ENCODE results near the gene PTPRT.
"Not testable (repeated sequence)": the region's sequence is repeated elsewhere in the genome, so short reads cannot be mapped to it uniquely, and the experiment has no call there.

Gene PTPRT

DNA sequence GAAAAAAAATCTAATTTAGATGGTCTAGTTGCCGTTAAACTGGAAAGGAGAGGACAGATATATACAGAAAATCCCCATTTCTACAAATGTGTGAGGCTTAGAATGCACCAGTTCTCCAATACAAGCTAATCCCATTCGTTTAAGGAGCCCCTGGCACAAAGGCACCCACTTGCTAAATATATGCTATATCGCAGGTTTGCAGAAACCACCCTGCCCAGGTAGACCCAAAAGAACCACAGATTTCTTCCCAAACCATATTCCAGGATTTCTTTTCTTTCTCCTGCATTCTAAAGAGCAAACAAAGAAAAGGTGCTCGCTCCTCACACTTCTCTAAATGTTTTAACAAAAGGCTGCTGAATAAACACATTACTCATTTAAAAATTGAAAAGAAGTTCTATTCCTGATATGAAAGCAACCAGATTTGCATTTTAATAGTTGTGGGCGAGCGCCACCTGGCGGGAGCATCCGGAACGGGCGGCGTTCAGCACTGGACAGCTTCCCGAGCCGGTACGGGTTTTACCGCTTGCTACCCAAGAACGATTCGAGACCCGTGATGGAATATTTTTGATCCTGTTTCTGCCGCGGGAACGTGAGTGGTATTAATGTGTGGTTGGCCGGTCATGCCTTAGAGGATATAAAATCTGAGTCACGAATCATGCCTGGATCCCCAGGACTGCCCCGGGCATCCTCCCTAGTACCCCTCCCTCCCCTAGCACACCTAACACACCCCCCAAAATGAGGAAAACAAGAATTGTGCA, 2.1 kb downstream of the PTPRT start:
- no peak for DNase-seq (ENCODE audit: low read depth in 2 of 2)

DNA sequence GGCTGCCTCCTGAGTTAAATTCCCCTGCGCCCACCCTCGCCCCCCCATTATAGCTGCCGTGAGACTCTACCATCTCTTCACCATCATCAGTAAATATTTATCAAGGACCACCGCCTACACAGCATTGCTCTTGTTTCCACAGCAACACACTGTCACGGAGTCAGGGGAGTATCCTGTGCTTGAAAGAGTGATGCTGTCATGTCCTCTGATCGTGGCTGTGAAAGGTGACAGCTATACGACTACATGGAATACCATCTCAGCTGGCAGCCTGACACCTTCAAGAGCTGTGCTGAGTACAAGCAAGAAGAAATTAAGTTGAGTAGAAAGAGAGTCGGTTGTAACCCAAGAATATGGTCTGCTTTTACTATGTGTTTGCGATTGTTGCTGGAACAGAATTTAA, 3.4 kb downstream of the PTPRT start:
- DNase-seq (ENCODE audit: low read depth in 2 of 2): no peak

DNA sequence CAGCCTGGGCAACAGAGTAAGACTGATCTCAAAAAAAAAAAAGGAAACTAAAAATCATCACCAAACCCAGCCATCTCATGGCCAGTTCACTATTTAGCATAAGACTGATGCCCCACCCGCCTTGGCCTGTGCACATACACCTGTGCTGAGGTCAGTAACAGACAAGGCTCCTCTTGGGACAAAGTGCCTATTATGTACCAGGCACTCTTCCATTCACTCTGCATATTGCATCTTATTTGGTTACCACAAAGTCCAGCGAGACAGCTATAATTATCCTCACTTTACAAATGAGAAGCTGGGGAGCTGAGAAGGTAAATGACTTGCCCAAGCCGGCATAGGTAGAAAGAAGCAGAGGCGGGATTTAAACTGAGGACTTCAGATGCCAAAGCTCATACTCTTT, 3.8 kb downstream of the PTPRT start:
- DNase-seq (ENCODE audit: low read depth in 2 of 2): no peak

DNA sequence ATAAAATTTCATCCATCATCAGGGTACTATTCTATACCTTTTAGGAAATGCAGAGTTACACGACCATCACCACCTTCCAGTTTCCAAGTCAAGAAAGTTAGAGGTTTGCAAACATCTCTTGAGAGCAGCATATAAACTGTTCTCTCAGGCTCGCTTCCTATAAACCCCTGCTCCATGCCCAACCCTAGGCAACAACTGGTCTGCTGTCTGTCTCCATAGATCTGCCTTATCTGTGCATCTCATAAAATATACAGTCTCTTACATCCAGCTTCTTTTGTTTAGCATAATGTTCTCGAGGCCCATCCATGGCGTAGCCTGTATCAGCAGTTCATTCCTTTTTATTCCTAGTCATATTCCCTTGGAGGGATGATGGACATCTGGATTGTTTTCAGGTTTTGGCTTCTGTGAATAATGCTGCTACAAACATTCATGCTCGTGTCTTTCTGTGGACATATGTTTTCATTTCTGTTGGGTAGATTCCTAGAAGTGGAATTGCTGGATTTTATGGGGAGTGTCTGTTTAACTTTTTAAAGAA, 6.1 kb downstream of the PTPRT start:
- DNase-seq (ENCODE audit: low read depth in 2 of 2): no peak

DNA sequence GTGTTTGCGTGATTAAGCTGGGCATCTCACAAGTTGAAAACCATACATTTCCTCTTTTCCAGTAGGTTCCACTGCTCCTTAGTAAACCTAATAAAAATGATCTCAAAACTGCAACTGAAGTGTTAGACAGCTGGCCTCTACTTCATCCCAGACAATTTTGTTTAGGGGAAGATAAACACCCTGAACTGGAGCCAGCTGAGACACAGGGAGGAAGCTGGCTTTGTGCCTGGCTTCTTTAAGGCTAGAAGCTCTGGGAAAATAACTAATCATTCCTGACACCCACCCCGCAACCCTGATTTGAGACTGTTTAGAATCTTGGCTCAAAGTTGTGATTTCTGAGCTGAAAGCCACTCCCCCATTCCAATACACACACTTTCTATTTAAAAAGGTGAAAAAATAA, 11.6 kb downstream of the PTPRT start:
- DNase-seq (ENCODE audit: low read depth in 2 of 2): no peak

DNA sequence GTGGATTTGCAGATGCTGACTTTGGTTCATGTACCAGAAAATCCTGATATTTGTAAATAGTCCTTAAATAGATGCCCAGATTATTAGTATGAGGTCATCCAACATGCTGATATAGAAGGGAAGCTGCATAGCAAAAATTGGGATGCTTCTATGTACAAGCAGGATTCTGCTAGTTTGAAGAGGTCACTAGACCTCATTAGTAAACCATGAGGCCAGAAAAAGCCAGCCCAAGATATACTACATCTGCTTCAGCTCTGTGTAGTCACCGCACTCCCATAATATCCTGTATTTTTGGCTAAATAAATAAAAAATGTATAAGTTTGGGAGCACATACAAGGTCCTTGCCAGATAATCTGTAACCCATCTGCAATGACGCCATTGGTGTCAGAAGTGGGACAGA, 13.0 kb downstream of the PTPRT start:
- DNase-seq (ENCODE audit: low read depth in 2 of 2): no peak

DNA sequence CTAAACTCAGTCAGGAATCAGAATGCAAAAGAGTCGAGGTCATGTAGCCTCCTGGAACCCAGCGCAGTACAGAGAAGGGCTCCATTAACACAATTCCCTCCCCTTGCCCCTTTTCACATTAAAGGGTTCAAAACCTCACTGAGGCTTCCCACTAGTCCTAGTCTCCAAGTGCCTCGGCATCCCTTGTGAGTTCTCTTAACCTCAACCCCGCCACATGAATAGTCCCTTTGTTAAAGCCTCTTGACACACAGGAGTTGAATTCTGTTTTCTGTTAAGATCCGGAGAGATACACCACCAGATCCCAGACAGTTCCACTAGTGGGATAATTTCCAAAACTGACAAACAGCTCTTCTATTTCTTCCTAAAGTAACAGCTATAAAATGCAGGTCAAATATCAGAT, 17.8 kb downstream of the PTPRT start:
- DNase-seq (ENCODE audit: low read depth in 2 of 2): no peak

DNA sequence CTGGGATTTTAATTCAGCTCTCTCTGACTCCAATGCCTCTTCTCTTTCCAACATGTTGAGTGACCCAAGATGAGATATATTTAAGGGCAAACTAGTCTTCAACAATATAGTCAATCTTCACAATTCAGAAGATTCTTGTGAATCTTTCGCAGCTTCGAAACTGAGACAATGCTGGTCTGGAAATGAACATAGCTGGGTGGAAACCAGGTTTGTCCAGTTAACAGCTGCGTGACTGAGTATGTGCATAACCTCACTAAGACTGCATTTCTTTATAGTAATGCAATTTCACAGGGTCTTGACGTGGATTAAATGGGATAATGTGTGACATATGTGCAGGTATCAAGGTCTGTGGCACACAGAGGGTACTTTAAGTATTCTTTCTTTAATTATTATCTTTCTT, 18.9 kb downstream of the PTPRT start:
- DNase-seq (ENCODE audit: low read depth in 2 of 2): no peak

DNA sequence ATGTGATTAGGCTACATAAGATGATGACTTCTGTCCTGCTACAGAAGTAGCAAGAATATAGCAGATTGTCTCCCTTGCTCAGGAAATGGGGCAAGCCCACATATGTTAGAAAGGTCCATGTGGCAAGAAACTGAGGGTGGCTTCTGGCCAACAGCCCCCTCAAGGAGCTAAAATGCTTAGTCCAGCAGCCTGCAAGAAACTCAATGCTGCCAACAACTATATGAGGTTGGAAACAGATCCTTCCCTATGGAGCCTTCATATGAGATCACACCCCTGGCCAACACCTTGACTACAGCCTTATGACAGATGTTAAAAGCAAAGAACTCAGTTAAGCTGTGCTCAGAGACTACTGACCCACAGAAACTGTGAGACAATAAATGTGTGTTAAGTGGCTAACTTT, 22.1 kb downstream of the PTPRT start:
- DNase-seq (ENCODE audit: low read depth in 2 of 2): no peak

DNA sequence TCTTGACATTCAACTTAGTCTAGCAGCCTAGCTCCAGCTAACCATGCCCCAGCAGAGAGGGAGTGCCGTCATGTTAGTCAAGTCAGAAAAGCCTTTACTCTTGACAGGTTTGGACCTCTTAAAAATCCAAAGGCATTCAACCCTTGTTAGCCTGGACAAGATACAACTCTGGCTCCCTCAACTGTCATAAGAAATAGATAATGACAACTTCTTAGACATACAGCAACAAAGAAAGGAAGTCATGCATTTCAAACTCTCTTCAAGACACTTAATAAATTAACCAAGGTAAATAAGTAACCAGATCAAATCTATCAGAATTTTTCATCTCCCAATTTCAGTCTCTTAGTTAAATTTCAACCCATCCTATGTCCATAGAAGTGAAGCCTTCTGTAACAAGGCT, 22.7 kb downstream of the PTPRT start:
- DNase-seq (ENCODE audit: low read depth in 2 of 2): no peak

DNA sequence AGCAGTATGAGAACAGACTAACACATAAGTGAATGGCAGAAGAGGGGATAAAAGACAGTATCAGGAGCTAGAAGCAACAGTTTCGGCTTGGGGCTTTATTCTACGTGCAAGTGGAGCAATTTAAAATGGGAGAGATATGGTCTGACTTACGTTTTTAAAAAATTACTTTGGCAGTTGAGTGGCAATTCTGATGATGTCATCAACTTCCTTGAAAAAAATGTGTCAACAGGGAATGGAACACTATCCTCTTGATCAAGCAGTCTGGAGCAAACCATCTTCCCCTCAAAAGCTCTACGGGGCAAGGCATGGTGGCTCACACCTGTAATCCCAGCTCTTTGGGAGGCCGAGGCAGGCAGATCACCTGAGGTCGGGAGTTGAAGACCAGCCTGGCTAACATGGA, 24.1 kb downstream of the PTPRT start:
- DNase-seq (ENCODE audit: low read depth in 2 of 2): no peak

DNA sequence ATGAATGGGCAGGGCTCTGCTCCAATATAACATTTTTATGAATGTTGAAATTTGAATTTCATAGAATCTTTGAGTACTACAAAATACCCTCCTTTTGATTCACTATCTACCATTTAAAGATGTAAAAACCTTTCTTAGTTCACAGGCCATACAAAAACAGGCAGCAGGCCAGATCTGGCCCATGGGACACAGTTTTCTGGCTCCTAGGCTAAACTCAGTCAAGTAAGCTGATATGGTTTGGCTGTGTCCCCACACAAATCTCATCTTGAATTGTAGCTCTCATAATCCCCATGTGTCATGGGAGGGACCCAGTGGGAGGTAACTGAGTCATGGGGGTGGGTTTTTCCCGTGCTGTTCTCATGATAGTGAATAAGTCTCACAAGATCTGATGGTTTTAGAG, 25.0 kb downstream of the PTPRT start:
- not testable (repeated sequence) for DNase-seq (ENCODE audit: low read depth in 2 of 2)

DNA sequence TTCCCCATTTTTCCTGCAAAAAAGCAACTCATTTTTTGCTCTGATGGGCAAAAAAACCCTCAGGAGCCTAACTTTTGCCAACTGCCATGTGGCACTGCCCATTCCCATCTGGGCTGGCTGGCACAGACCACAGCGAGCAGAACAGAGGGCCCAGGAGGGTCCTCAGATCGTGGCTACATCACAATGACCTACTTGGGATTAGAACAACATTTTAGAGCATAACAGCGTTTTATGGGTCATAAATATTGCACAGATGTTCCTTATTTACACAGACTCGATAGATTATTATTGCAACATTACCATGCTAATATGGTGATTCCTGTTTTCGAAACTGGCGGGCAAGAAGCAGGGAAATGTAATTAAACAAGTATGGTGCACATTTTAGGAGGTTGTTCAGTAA, 28.0 kb downstream of the PTPRT start:
- no peak for DNase-seq (ENCODE audit: low read depth in 2 of 2)

DNA sequence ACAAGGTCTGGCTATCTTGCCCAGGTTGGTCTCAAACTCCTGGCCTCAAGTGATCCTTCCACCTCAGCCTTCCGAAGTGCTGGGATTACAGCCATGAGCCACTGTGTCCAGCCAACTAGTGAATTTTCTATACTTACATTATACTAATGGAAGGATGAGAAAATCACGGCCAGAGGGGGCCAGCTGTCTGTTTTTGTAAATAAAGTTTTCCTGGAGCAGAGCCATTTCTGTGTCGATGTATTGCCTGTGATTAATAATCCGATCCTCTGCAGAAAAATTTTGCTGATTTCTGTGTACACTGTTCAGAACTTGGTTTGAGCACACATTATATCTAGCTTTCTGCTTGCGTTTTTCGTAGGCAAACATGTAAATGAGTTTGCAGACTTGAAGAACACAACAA, 28.8 kb downstream of the PTPRT start:
- DNase-seq (ENCODE audit: low read depth in 2 of 2): no peak

DNA sequence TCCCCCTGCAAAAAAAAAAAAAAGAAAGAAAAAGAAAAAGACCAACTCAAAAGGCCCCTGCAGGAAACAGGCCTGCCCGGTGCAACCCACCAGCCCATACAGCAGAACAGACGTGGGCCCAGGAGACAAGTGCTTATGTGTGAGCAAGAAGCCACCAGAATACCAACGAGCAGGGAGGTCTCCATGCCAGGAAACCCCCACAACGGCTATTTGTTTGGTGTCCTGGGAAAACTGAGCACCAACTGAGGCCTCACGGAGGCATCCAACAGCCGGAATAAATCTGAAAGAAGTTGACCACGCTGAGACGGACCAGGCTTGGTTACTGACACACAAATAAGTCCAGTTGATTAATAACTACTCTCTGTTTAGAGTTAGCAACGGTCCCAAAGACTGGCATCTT, 29.7 kb downstream of the PTPRT start:
- DNase-seq (ENCODE audit: low read depth in 2 of 2): no peak

DNA sequence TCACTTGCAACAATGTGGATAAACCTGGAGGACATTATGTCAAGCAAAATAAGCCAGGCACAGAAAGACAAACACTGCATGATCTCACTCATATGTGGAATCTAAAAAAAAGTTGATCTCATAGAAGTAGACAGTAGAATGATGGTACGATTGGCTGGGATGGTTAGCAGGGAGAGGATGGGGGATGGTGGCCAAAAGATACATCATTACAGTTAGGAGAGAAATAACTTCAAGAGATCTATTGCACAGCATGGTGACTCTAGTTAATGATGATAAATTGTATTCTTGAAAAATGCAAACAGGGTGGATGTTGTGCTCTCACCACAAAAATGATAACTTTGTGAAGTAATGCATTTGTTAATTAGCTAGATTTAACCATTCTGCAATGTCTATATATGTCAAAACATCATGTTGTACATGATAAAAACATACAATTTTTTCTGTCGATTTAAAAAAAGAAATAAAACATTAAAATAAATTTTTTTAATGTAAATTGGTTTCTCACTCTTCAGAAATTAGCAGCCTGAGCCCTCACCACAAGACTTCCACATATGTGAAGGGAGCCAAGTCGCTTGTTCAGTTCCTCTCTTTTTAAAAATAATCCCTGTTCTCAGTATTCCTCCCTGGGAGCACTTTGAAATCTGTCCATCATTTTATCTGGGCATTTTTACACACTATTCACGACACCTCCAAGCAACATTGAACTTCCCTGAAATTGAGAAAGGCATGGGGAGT, 34.2 kb downstream of the PTPRT start:
- no peak for DNase-seq (ENCODE audit: low read depth in 2 of 2)

DNA sequence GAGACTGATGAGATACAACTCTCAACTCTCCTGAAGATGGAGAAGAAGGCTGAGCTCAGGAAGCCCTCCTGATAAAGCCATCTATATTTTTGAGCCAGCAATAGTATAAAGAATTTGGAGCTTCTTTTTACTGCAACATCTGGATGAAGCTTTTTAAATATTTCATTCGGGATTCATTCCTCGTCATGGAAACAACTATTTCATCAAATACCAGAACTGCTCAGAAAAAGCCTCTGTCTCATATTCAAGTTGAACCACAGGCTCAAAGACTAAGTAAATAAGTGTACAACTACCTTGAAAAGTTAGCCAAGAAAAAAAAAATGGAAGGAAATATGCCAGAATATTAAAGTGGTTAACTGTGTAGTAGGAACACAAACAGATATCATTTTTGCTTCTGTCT, 37.8 kb downstream of the PTPRT start:
- no peak for DNase-seq (ENCODE audit: low read depth in 2 of 2)

DNA sequence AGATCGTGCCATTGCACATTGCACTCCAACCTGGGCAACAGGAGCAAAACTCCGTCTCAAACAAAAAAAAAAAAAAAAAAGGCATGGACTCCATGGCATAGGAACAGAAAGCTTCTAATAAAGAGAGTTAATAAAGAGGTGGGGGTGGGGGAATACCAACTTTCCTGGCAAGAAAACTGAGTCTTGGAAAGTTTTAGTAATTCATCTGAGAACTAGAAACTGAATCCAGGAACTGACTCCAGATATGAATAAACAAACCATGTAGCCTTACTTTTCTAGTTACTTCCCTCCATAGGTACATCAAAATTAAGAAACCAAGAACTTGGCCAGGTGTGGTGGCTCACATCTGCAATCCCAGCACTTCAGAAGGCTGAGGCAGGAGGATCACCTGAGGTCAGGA, 38.5 kb downstream of the PTPRT start:
- no peak for DNase-seq (ENCODE audit: low read depth in 2 of 2)

DNA sequence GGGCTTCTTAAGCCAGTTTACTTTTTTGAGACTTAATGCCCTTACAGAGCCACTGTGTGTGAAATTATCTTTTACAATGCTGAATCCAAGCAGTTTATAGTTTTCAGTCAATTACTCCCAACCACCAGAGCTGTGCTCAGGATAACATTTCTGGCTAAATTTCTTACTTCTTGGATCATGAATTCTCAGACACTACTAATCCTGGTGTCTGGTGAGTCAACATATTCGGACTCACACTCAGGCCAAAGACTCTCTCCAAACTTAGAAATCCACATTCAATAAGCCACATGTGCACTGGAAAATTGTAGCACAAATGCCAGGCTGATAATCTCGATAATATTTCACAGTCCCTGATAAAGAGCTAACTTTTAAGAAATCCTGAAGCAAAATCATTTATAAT, 49.0 kb downstream of the PTPRT start:
- no peak for DNase-seq (ENCODE audit: low read depth in 2 of 2)

DNA sequence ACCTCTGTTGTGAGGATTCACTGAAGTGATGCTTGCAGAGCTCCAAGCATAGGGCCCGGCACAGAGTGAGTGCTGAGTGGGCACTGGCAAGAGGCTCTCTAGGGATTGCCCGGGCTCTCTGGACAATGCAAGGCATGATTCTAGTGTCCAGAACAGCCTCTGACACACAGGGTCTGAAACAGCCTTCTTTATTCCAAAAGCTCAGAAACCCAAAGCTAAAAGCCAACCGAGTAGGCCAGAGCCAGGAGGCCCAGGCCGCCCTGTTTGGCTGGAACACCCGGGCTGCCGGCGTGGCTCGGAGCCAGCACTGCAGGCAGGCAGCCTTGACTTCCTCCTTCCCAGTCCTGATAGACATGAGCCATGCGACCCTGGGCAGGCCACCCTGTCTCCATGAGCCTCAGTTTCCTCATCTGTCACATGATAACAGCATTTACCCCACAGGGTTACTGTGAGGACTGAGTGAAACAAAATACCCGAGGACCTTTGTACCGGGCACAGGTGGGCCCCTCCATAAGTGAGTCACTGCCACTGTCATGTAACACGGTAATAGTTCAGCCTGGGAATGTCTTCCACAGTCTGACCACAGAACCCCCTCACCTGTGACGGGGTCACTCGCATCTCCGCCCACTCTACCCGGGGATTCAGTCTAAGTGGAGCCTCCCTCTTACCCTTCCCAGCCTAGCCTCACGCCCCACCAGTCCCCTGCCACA, 51.5 kb downstream of the PTPRT start:
- DNase-seq (ENCODE audit: low read depth in 2 of 2): no peak

DNA sequence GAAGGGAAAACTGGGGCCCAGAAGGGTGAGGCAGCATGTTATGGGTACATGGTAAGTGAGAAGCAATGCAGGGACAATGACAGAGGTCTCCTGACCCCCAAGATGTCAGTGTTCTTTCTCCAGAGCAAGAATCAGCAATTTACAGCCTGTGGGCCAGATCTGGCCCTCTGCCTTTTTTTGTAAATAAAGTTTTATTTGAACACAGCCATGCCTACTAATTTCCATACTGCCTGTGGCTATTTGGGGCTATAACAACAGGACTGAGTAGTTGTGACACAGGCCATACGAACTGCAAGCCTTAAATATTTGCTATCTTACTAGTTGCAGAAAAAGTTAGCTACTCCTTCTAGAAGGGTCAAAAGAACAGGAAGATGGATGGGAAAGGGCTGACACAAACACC, 52.5 kb downstream of the PTPRT start:
- DNase-seq (ENCODE audit: low read depth in 2 of 2): no peak

DNA sequence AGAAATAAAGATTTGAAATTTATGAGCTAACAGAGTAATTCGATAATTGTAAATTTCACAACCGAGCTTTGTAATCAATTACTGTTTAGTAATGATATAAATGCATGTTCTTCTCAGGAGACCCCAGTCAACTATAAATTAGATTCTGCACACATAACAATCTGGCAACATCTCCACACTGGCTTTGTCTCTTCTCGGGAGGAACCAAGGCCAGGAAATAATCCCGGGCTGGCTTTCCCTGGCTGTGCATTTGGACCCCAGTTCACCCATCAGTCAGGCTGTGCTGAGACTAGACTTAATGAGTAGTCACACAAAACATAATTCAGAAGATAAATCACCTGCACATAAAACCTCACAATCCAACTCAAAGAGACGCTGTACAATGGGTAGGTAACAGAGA, 65.5 kb downstream of the PTPRT start:
- DNase-seq (ENCODE audit: low read depth in 2 of 2): no peak

DNA sequence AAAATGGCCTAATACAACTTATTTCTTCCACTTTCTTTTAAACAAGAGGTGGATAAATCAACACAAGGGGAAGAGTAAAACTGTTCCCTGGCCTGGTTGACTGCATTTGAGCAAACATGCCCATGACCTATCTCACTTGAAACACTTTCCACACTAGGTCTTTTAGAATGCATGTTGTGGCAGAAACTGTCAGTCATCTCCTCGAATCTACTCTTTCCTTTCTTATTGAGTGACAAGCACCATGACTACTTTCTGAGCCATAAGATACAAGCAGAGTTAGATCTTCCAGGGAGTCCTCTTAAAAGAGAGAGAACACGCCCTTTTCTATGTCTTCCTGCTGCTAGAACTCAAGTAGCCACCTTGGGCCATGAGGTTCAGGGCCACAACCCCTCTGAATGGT, 66.5 kb downstream of the PTPRT start:
- DNase-seq (ENCODE audit: low read depth in 2 of 2): no peak
